ENCODE measurements around the gene PTPRE.

PTPRE gene

DNA sequence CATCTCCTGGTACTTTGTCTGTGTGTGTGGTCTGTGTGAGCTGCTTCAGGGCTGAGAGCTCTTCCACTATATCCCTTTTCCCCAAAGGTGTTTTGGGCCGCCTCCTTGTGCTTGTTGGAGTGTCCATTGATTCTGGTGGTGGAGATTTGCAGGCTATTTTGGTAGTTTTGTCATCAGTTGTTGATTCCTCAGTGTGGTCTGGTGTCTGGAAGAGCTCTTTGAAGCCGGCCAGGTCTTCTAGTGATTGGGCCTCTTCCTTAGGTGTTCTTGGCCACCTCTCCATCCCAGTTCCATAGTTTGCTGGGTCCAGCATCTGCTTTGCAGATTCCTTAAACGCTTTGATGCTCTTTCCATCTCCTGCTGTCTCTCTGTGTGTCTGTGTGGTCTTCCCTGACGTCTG is 198.5 kb downstream of the PTPRE start:
- FAIRE-seq: no peak

- no peak for FAIRE-seq
These were observed 202.8 kb downstream of the PTPRE start for GRCh38 chr10:128109707-128110106.

DNA sequence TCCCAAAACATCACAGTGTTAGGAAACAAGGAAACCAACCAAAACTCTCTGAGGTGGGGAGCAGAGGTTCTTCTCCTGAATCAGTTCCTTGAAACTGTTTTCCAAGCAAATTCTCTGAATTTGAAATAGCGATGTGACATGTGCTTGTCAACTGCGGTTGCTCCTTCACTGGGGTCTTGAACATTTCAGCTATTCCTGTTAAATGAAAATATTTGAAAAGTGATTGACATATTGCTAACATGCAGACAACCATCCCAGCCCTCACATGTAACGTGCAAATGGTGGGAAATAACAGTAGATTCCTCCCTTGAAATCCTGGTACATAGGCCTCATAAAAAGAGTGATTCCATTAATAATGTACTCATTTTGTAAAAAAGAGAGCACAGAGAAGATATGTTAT is 203.4 kb downstream of the PTPRE start:
- FAIRE-seq: no peak

- FAIRE-seq: no peak
These were observed 204.8 kb downstream of the PTPRE start for GRCh38 chr10:128111696-128112095.

- FAIRE-seq: no peak
These were observed 206.1 kb downstream of the PTPRE start for GRCh38 chr10:128113026-128113425.

DNA sequence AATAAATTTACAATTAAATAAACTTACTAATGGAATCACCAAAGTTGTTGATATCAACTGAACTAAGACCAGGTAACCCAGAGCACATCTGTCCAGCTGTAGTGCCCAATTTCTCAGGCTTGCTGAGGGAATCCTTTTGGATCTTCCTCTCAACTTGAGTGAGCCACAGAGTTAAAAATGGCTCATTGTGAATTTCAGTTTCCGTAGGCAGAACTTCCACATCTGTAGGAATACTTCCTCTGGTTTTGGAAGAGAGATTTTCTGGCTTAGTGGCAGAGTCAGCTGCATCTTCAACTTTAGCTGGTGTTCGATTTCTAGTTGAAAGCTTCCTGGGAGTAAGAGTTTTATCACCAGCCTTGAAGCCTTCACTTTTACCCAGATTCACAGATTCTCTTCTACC is 208.0 kb downstream of the PTPRE start:
- FAIRE-seq: no peak

GRCh38 chr10:128115356-128115755 is 208.5 kb downstream of the PTPRE start:
- FAIRE-seq: no peak

DNA sequence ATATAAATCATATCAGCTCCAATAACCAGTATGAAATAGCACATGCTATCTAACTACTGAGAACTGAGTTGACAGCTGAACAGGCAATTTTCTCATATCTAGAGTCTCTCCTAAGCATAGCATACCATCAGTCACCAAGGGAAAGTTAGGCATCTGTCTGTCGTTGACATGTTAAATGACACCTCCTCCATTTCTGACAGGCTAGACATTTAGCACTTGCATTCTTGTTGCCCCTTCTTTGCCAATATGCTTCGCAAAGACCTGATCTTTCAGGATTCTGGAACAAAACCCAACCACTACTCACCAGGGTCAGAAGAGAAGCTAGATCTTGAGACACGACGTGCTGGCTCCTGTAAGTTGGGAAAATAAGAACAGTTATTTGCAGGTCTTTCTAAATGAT is 209.3 kb downstream of the PTPRE start:
- FAIRE-seq: no peak

GRCh38 chr10:128116851-128117615 is 210.1 kb downstream of the PTPRE start:
- no peak for FAIRE-seq

DNA sequence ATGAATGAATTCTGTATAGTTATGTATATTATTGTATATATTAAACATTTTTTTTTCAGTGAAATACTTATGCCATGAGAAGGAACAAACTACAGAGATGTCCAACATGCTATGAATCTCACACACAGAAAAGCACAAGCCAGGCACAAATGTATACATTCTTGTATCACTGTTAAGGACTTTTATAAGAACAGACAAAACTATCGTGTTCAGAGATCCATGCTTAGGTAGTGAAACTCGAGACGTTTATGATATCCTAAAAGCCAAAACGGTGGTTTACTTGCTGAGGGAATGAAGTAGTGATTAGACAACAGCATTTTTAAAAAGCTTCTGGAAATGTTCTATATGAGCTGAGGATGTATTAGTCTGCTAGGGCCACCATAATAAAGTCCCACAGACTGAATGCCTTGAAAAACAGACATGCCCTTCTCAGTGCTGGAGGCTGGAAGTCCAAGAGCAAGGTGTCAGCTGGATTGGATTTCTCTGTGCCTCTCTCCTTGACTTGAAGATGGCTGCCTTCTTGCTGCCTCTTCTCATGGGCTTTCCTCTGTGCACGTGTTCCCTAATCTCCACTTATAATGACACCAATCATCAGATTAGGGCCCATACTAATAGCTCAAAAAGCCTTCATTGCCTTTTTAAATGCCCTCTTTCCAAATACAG is 215.0 kb downstream of the PTPRE start:
- no peak for FAIRE-seq

DNA sequence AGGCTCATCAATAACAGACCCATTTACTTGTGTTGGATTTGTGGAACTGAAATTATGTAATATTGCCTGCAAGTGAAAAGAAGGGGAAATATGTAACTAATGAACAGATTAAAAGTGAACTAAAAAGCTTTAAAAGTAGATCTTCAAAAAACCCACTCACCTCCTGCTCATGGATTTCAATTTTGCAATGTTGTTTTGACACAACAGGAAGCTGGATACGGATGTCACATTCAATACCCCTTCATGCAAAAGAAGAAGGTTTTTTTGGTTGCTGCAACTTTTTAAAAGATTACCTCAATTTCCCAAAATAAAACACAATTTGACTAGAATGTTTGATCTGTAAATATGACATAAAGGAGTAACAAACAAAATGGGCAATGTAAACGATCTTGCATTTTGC is 216.0 kb downstream of the PTPRE start:
- no peak for FAIRE-seq

- FAIRE-seq: no peak
These were observed 216.9 kb downstream of the PTPRE start for GRCh38 chr10:128123846-128124245.

DNA sequence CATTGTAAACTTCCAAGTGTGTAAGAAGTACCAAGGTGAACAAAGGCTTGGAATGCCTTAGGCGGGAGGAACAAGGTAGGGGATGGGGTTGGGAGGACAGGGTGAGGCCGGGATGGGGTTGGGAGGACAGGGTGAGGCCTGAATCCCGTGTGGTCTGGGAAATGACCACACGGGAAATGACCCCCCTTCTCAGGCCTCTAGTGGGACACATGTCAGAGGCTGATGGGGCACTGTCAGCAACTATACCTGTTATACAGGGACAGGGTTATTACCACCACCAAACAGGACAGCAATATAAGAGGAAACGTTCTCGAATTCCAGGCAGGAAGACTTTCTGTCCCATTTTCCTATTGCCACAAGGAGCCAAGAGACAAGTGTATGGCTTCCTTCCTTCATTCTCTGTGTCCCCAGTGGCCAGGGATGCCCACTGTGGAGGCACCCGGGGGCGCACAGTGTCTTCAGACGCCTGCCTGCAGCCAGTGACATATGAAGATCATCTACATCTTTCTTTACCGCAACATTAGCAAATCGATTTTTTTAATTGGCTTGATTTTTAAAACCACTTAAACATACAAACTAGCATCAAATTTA is 218.0 kb downstream of the PTPRE start:
- no peak for FAIRE-seq

GRCh38 chr10:128125416-128125943 is 218.6 kb downstream of the PTPRE start:
- FAIRE-seq: no peak

- FAIRE-seq: no peak
These were observed 219.3 kb downstream of the PTPRE start, which contains the start of gene MKI67 for GRCh38 chr10:128125944-128126764. Gene MKI67, minus strand, starts transcription at chr10:128126423. Its CDS starts 756 bp downstream, at chr10:128125667.

GRCh38 chr10:128128582-128128981 is 221.7 kb downstream of the PTPRE start:
- no peak for FAIRE-seq

- no peak for FAIRE-seq
These were observed 223.1 kb downstream of the PTPRE start for GRCh38 chr10:128130051-128130450.
